HUES48 (cell line): ENCODE results near the gene HIGD1A.

ENCODE experiments used
- H3K27ac ChIP-seq: one replicate; pipeline ENCODE4 v1.7.0; 2013; ENCODE audit warnings: low read depth, low read length, inconsistent platforms
- H3K27me3 ChIP-seq: 2 replicates; pipeline ENCODE4 v1.6.1; 2013; ENCODE audit warnings: mild to moderate bottlenecking, low read length; ENCODE audit not compliant: control insufficient read depth, insufficient read depth
- H3K36me3 ChIP-seq: 2 replicates; pipeline ENCODE4 v1.6.1; 2013; ENCODE audit warnings: low read length; ENCODE audit not compliant: control insufficient read depth, insufficient read depth
- H3K4me1 ChIP-seq: 2 replicates; pipeline ENCODE4 v1.6.1; 2013; ENCODE audit warnings: mild to moderate bottlenecking, low read length; ENCODE audit not compliant: control insufficient read depth, insufficient read depth
- H3K4me3 ChIP-seq: 2 replicates; pipeline ENCODE4 v1.5.1; 2013; ENCODE audit warnings: mild to moderate bottlenecking, low read depth, low read length
- H3K9ac ChIP-seq: 2 replicates; pipeline ENCODE4 v1.6.1; 2013; ENCODE audit warnings: mild to moderate bottlenecking, low read depth, low read length, moderate library complexity
- H3K9me3 ChIP-seq: 2 replicates; pipeline ENCODE4 v1.6.1; 2013; ENCODE audit warnings: low read length; ENCODE audit not compliant: control insufficient read depth, insufficient read depth

Gene HIGD1A

GRCh38 chr3:42733501-42734262 is 70.6 kb downstream of the HIGD1A start:
- no peak overlapping the region for H3K9ac ChIP-seq
- H3K4me1 ChIP-seq = peaks cover 29% of the 10 kb centered on the region; the same call in 1 of the 2 replicates
- no peak overlapping the region for H3K4me3 ChIP-seq
- H3K9me3 ChIP-seq = no peaks in the 10 kb centered on the region
- no peaks in the 10 kb centered on the region for H3K27me3 ChIP-seq
- no peaks in the 10 kb centered on the region for H3K36me3 ChIP-seq
- peak overlapping the region; percentile 80 for H3K27ac ChIP-seq
